B cell (primary cell): ENCODE results near the gene TRIM44. TPM values are rescaled to one million over a fixed set of nuclear protein-coding genes. Genes with fewer than 3 reads are reported as not detected.

Experiments
- ATAC-seq: fragments of 200-7000 bp; cut with Tn5 transposase; one replicate; pipeline ENCODE4 v1.10.0; 2021; ENCODE audit warnings: low read depth, mild to moderate bottlenecking, moderate number of reproducible peaks, moderate library complexity
- CTCF ChIA-PET: fragments of 350-600 bp; sonication (Branson Sonifier 250); formaldehyde crosslinking; loops from one replicate; lab custom pipeline; 2021; ENCODE audit warnings: antibody characterized with exemption, inconsistent platforms; lab: Charles Lee
- POLR2A ChIA-PET: fragments of 350-600 bp; sonication (Branson Sonifier 250); formaldehyde crosslinking; loops from one replicate; lab custom pipeline; 2021; ENCODE audit warnings: antibody characterized with exemption; lab: Charles Lee
- DNase-seq: peaks from one replicate; pipeline ENCODE4 v3.0.0; 2013
- H2AFZ ChIP-seq: 2 replicates; pipeline ENCODE4 v1.6.1; 2012; ENCODE audit warnings: mild to moderate bottlenecking, low read depth, low read length; ENCODE audit not compliant: insufficient read depth, poor library complexity, severe bottlenecking
- H3K27ac ChIP-seq, 2 donors: 1 replicate in 1 of 2; 2 replicates in 1 of 2; pipeline ENCODE4 v1.5.1; 2012 to 2013; ENCODE audit warnings: low read length in 2 of 2, mild to moderate bottlenecking in 2 of 2, moderate library complexity in 1 of 2
- H3K27me3 ChIP-seq, 4 experiments: fragments of 200-600 bp in 1 of 4; sonication (generic) in 1 of 4; replicated peaks in 1 of 4; 1 replicate in 2 of 4; 2 replicates in 2 of 4; pipeline versions ENCODE4 v1.6.1 to v1.7.0; 2013 to 2016; ENCODE audit warnings: low read length in 3 of 4, mild to moderate bottlenecking in 2 of 4, mixed read lengths in 1 of 4, moderate library complexity in 1 of 4; ENCODE audit not compliant: insufficient read depth in 4 of 4, control insufficient read depth in 3 of 4; ENCODE audit errors: control extremely low read depth in 1 of 4
- H3K36me3 ChIP-seq, 2 experiments: replicated peaks in 1 of 2; 1 replicate in 1 of 2; 2 replicates in 1 of 2; pipeline versions ENCODE4 v1.6.1 to v1.7.1; 2013; ENCODE audit warnings: low read length in 1 of 2; ENCODE audit not compliant: insufficient read depth in 2 of 2, control insufficient read depth in 1 of 2; ENCODE audit errors: control extremely low read depth in 1 of 2, extremely low read depth in 1 of 2
- H3K4me1 ChIP-seq, 2 donors: fragments of 200-600 bp in 1 of 2; sonication (generic) in 1 of 2; 1 replicate in 1 of 2; 2 replicates in 1 of 2; pipeline versions ENCODE4 v1.5.1 to v1.6.1; 2013 to 2017; ENCODE audit warnings: low read length in 2 of 2; ENCODE audit not compliant: control insufficient read depth in 2 of 2, insufficient read depth in 2 of 2
- H3K4me2 ChIP-seq: replicated peaks from 2 replicates; pipeline ENCODE3; 2012; ENCODE audit warnings: mild to moderate bottlenecking, low read depth, low read length; ENCODE audit not compliant: poor library complexity, severe bottlenecking
- H3K4me3 ChIP-seq, 5 experiments: fragments of 200-600 bp in 1 of 5; sonication (generic) in 1 of 5; 1 replicate in 3 of 5; 2 replicates in 2 of 5; pipeline versions ENCODE4 v1.5.1 to v1.7.0; 2011 to 2016; ENCODE audit warnings: low read length in 4 of 5, mild to moderate bottlenecking in 4 of 5, low read depth in 2 of 5, control low read depth in 1 of 5, moderate library complexity in 1 of 5; ENCODE audit not compliant: insufficient read depth in 1 of 5; ENCODE audit errors: control extremely low read depth in 1 of 5, extremely low read depth in 1 of 5
- H3K79me2 ChIP-seq: fragments of 200-600 bp; sonication (generic); one replicate; pipeline ENCODE4 v1.6.0; 2016; ENCODE audit warnings: low read length; ENCODE audit not compliant: control insufficient read depth, insufficient read depth
- H3K9ac ChIP-seq: fragments of 200-600 bp; sonication (generic); 2 replicates; pipeline ENCODE4 v1.6.1; 2017; ENCODE audit warnings: mild to moderate bottlenecking, low read length, moderate library complexity
- H3K9me3 ChIP-seq, 3 donors: one replicate each; pipeline versions ENCODE4 v1.6.1 to v1.7.1; 2013; ENCODE audit warnings: low read length in 2 of 3; ENCODE audit not compliant: control insufficient read depth in 2 of 3, insufficient read depth in 1 of 3; ENCODE audit errors: control extremely low read depth in 1 of 3
- H4K20me1 ChIP-seq: 2 replicates; pipeline ENCODE4 v1.6.0; 2012; ENCODE audit warnings: mild to moderate bottlenecking, low read length; ENCODE audit not compliant: insufficient read depth, control insufficient read depth, poor library complexity, severe bottlenecking
- H3K27ac Mint-ChIP-seq: one replicate; pipeline ENCODE4 v1.8.0; 2021; ENCODE audit warnings: mixed read lengths
- H3K27me3 Mint-ChIP-seq: one replicate; pipeline ENCODE4 v1.8.0; 2021; ENCODE audit warnings: mixed read lengths
- H3K4me1 Mint-ChIP-seq: one replicate; pipeline ENCODE4 v1.8.0; 2021; ENCODE audit warnings: mixed read lengths
- H3K4me3 Mint-ChIP-seq: one replicate; pipeline ENCODE4 v1.8.0; 2021; ENCODE audit warnings: mixed read lengths
- H3K9me3 Mint-ChIP-seq: one replicate; pipeline ENCODE4 v1.8.0; 2022; ENCODE audit warnings: mixed read lengths; ENCODE audit not compliant: insufficient read depth
- EZH2 ChIP-seq: IDR thresholded peaks from 2 replicates; pipeline ENCODE4 v1.6.1; 2012; ENCODE audit warnings: borderline replicate concordance, low read depth, mild to moderate bottlenecking, moderate library complexity, low read length; ENCODE audit not compliant: insufficient read depth, poor library complexity, severe bottlenecking
- WGBS: methylation state at CpG from one replicate; pipeline ENCODE4 v1.1.5; 2013; ENCODE audit warnings: missing lambda C conversion rate; ENCODE audit not compliant: insufficient coverage; 5-methylcytosine and 5-hydroxymethylcytosine counted together
- intact Hi-C: fragments of 100-400 bp; cut with micrococcal nuclease; formaldehyde crosslinking; loops from one replicate; pipeline ENCODE4 v1.10.0; 2022
- polyA plus RNA-seq: library from polyadenylated mRNA; depleted of rRNA; stranded (reverse); fragments of >200 nt; gene quantifications from 2 replicates; pipeline ENCODE4 v1.2.3, GENCODE V29; 2012
- total RNA-seq, 2 donors: library from RNA; stranded (reverse); fragments of 120-200 nt in 1 of 2; gene quantifications; 1 replicate in 1 of 2; 2 replicates in 1 of 2; pipeline versions ENCODE4 v1.2.3 to v1.2.4, GENCODE V29; 2013 to 2022
- TF ChIP-seq, protein P1 (sequence below): fragments of 200-600 bp; IDR thresholded peaks from one replicate; pipeline ENCODE4 v1.8.0; 2022; ENCODE audit warnings: antibody characterized with exemption, mild to moderate bottlenecking

TRIM44 gene
- total and polyA plus RNA-seq, 2 donors (not counting 1 experiment from before 2014, with no cell fraction given) = 39.1 to 71.1 TPM

DNA sequence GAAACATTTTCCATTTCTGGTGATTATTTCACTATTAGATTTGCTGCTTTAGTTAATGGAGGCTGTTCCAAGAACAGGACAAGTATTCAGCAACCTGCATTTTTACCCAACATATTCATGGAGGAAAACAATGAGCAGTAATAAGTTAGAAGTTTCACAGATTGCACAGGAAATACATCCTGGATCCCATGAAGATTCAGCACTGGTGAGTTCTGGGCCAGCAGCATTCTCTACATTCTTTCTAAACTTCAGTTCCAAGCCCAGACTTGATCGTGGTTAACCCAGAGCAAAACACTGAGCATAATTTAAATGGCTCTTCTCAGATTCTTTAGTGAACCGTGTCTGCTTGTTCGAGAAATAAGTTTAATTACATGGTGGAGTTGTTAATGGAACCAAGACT is 40.5 kb upstream of the TRIM44 start:
- H2AFZ ChIP-seq = no peak overlapping the region
- no peak overlapping the region for H3K27ac ChIP-seq
- peaks cover 0 to 1% (median 0%) of the 10 kb centered on the region in 3 donors for H3K9me3 ChIP-seq
- H3K4me2 ChIP-seq = no peak overlapping the region
- intact Hi-C loops = no loop called here
- Mint-ChIP-seq H3K4me1 (peaks cover 16% of the 10 kb centered on the region), H3K9me3 (no peaks in the 10 kb centered on the region), H3K27ac (no peak overlapping the region), H3K4me3 (no peak overlapping the region), H3K27me3 (peaks cover 61% of the 10 kb centered on the region)
- peaks cover 17 to 21% of the 10 kb centered on the region in 2 donors for H3K4me1 ChIP-seq
- peaks cover 0 to 39% (median 29%) of the 10 kb centered on the region in 4 experiments for H3K27me3 ChIP-seq
- no peak overlapping the region for H3K4me3 ChIP-seq
- ChIA-PET POLR2A (no interaction called here), CTCF (no interaction called here)
- no peak for TF ChIP-seq EZH2
- TF ChIP-seq, protein P1, sequence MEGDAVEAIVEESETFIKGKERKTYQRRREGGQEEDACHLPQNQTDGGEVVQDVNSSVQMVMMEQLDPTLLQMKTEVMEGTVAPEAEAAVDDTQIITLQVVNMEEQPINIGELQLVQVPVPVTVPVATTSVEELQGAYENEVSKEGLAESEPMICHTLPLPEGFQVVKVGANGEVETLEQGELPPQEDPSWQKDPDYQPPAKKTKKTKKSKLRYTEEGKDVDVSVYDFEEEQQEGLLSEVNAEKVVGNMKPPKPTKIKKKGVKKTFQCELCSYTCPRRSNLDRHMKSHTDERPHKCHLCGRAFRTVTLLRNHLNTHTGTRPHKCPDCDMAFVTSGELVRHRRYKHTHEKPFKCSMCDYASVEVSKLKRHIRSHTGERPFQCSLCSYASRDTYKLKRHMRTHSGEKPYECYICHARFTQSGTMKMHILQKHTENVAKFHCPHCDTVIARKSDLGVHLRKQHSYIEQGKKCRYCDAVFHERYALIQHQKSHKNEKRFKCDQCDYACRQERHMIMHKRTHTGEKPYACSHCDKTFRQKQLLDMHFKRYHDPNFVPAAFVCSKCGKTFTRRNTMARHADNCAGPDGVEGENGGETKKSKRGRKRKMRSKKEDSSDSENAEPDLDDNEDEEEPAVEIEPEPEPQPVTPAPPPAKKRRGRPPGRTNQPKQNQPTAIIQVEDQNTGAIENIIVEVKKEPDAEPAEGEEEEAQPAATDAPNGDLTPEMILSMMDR = no peak
- no peaks in the 10 kb centered on the region for H4K20me1 ChIP-seq
- H3K79me2 ChIP-seq = no peaks in the 10 kb centered on the region
- DNase-seq (no peak), ATAC-seq (no peak)
- H3K36me3 ChIP-seq = no peaks in the 10 kb centered on the region
- H3K9ac ChIP-seq = no peak overlapping the region
- 81% methylated on average over 2 of the region's 3 CpGs for WGBS

DNA sequence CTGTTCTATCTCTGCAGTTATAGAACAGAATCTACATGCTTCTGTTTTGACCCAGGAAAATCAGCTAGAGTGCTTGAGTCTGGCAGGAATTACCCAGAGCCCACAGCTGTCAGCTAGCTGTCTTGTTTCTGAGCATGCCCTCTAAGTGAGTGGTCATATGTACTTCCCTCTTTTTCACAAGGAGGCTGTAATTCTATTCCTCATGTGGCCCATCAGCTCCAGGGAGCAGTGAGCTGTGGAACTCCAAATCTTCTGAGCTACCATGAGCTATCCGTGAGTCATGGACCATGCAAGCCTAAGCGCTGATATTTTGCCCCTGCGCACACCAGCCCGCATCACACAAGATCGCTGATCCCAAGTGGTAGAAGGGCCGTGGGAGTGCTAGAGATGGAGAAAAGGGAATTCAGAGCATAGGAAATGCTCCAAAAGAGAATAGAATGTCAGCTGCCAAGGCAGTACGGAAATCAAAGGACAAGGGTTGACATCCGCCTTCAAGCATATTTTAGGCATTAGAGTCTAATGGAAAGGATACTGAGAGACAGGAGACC is 38.9 kb upstream of the TRIM44 start:
- peaks cover 9% of the 10 kb centered on the region for H3K4me1 Mint-ChIP-seq
- H3K27ac Mint-ChIP-seq = no peak overlapping the region
- TF ChIP-seq EZH2 = no peak
- TF ChIP-seq, protein P1 = no peak
- no peaks in the 10 kb centered on the region for H3K9me3 Mint-ChIP-seq
- CTCF ChIA-PET = interaction anchor here (0.7 kb wide), 1 partner anchor 361 kb away, joined by 5 read pairs; no protein-coding TSS in a partner anchor
- intact Hi-C loops = no loop called here
- Histone ChIP-seq H3K4me3 (no peak overlapping the region), H4K20me1 (no peaks in the 10 kb centered on the region), H3K4me1 (peaks cover 11 to 14% of the 10 kb centered on the region in 2 donors), H2AFZ (no peak overlapping the region), H3K4me2 (no peak overlapping the region), H3K9ac (no peak overlapping the region), H3K27me3 (peaks cover 0 to 30% (median 22%) of the 10 kb centered on the region in 4 experiments), H3K27ac (no peak overlapping the region), H3K9me3 (no peaks in the 10 kb centered on the region), H3K79me2 (no peaks in the 10 kb centered on the region), H3K36me3 (no peaks in the 10 kb centered on the region)
- 88% methylated on average over 4 of the region's 8 CpGs for WGBS
- peaks cover 64% of the 10 kb centered on the region for H3K27me3 Mint-ChIP-seq
- ATAC-seq (no peak), DNase-seq (no peak)
- no peak overlapping the region for H3K4me3 Mint-ChIP-seq
- POLR2A ChIA-PET = no interaction called here
